ENCODE data around the gene CDH13.

The CDH13 gene

GRCh38 chr16:83717814-83718213 is 1091.0 kb downstream of the CDH13 start:
- ChIA-PET POLR2A (no interaction called here), CTCF (no interaction called here)
- no peak for DNase-seq (ENCODE audit: extremely low spot score)
- no peak for TF ChIP-seq CTCF (IDR thresholded peaks at IDR 0.05; ENCODE audit: control extremely low read depth, extremely low read depth, low read depth, missing control alignments)

GRCh38 chr16:83720213-83720612 is 1093.4 kb downstream of the CDH13 start:
- CTCF ChIA-PET = no interaction called here
- POLR2A ChIA-PET = no interaction called here
- DNase-seq (ENCODE audit: extremely low spot score) = no peak
- TF ChIP-seq CTCF (IDR thresholded peaks at IDR 0.05; ENCODE audit: control extremely low read depth, extremely low read depth, low read depth, missing control alignments) = no peak

- POLR2A ChIA-PET = no interaction called here
- CTCF ChIA-PET = no interaction called here
These were observed 1094.2 kb downstream of the CDH13 start for GRCh38 chr16:83720981-83721380.

GRCh38 chr16:83721676-83722075 is 1094.9 kb downstream of the CDH13 start:
- TF ChIP-seq CTCF (IDR thresholded peaks at IDR 0.05; ENCODE audit: control extremely low read depth, extremely low read depth, low read depth, missing control alignments) = no peak
- no peak for DNase-seq (ENCODE audit: extremely low spot score)
- ChIA-PET POLR2A (no interaction called here), CTCF (no interaction called here)

More at GRCh38 chr16:83720981-83721380, 1094.2 kb downstream of the CDH13 start:
- DNase-seq (ENCODE audit: extremely low spot score) = no peak
- no peak for TF ChIP-seq CTCF (IDR thresholded peaks at IDR 0.05; ENCODE audit: control extremely low read depth, extremely low read depth, low read depth, missing control alignments)

- POLR2A ChIA-PET = no interaction called here
- no peak for DNase-seq (ENCODE audit: extremely low spot score)
- TF ChIP-seq CTCF (IDR thresholded peaks at IDR 0.05; ENCODE audit: control extremely low read depth, extremely low read depth, low read depth, missing control alignments) = no peak
- CTCF ChIA-PET = no interaction called here
These were observed 1095.9 kb downstream of the CDH13 start for GRCh38 chr16:83722456-83723183.

GRCh38 chr16:83723244-83723643 is 1096.5 kb downstream of the CDH13 start:
- ChIA-PET CTCF (no interaction called here), POLR2A (no interaction called here)
- no peak for DNase-seq (ENCODE audit: extremely low spot score)

More at GRCh38 chr16:83723244-83723643, 1096.5 kb downstream of the CDH13 start:
- no peak for TF ChIP-seq CTCF (IDR thresholded peaks at IDR 0.05; ENCODE audit: control extremely low read depth, extremely low read depth, low read depth, missing control alignments)

All from GM10248 (cell line).